A549 (cell line): ENCODE data around the gene PFN2. TPM values are rescaled to one million over a fixed set of nuclear protein-coding genes. Genes with fewer than 3 reads are reported as not detected.

Experiments
- ATAC-seq, 2 experiments: fragments of 200-7000 bp in 1 of 2; fragments of >200 bp in 1 of 2; cut with Nextera tagmentation in 1 of 2; cut with Tn5 transposase in 1 of 2; 3 replicates each; pipeline versions ENCODE4 v1.8.0 to v1.9.1; 2018 to 2020; ENCODE audit warnings: mild to moderate bottlenecking in 1 of 2, moderate library complexity in 1 of 2
- CTCF ChIA-PET: fragments of 300-600 bp; sonication (Branson Sonifier 250); formaldehyde crosslinking; extraction: SDS; loops from one replicate; lab custom pipeline; 2021; ENCODE audit warnings: antibody characterized with exemption, inconsistent platforms; lab: Yijun Ruan, JAX
- POLR2A ChIA-PET: fragments of 350-600 bp; formaldehyde crosslinking; extraction: SDS; loops from one replicate; lab custom pipeline; 2021; ENCODE audit warnings: antibody characterized with exemption, inconsistent platforms; lab: Yijun Ruan, JAX
- DNase-seq, 2 experiments: peaks; one replicate each; pipeline versions ENCODE4 v3.0.0 to v3.0.0-alpha.2; 2011 to 2016; ENCODE audit warnings: low read depth in 1 of 2, low spot score in 1 of 2
- FAIRE-seq: peaks from 2 replicates; lab custom pipeline; 2011; peaks lifted over from hg19 to GRCh38; lab: Jason Lieb, UNC
- H3K27ac ChIP-seq, 2 experiments: fragments of >200 bp; sonication (Bioruptor Twin); formaldehyde crosslinking; 3 replicates each; pipeline ENCODE4 v1.5.1; 2016 to 2017
- H3K4me1 ChIP-seq: fragments of >200 bp; sonication (Bioruptor Twin); formaldehyde crosslinking; 3 replicates; pipeline ENCODE4 v1.6.1; 2016
- H3K4me2 ChIP-seq: fragments of >200 bp; sonication (Bioruptor Twin); formaldehyde crosslinking; 3 replicates; pipeline ENCODE4 v1.6.1; 2016
- H3K4me3 ChIP-seq: fragments of >200 bp; sonication (Bioruptor Twin); formaldehyde crosslinking; 3 replicates; pipeline ENCODE4 v1.5.1; 2016
- H3K9me3 ChIP-seq: fragments of >200 bp; sonication (Bioruptor Twin); formaldehyde crosslinking; 3 replicates; pipeline ENCODE4 v1.6.1; 2016
- ATOH8 ChIP-seq: fragments of 250-450 bp; sonication (Bioruptor Pico); IDR thresholded peaks from 2 replicates; pipeline ENCODE4 v1.5.0; 2020; ENCODE audit warnings: low read depth, mild to moderate bottlenecking, moderate library complexity
- CBX2 ChIP-seq: fragments of 200-600 bp; sonication (generic); IDR thresholded peaks from 2 replicates; pipeline ENCODE4 v1.6.1; 2016; ENCODE audit warnings: low read depth, mild to moderate bottlenecking, borderline replicate concordance
- CEBPB ChIP-seq, 2 experiments: fragments of >200 bp in 1 of 2; sonication (Bioruptor Twin) in 1 of 2; formaldehyde crosslinking in 1 of 2; IDR thresholded peaks; 2 replicates each; pipeline ENCODE4 v1.6.1; 2012 to 2016
- CHD2 ChIP-seq: fragments of 150-350 bp; IDR thresholded peaks from 2 replicates; pipeline ENCODE4 v1.6.1; 2014; ENCODE audit warnings: low read length; ENCODE audit not compliant: partially characterized antibody
- CHD4 ChIP-seq: fragments of 200-600 bp; sonication (generic); IDR thresholded peaks from 2 replicates; pipeline ENCODE4 v1.6.1; 2016; ENCODE audit warnings: antibody characterized with exemption, mild to moderate bottlenecking, borderline replicate concordance
- CTCF ChIP-seq: fragments of >200 bp; sonication (Bioruptor Twin); formaldehyde crosslinking; IDR thresholded peaks from 3 replicates; pipeline ENCODE4 v1.5.1; 2016
- E2F6 ChIP-seq: IDR thresholded peaks from 2 replicates; pipeline ENCODE4 v1.6.1; 2012; ENCODE audit warnings: low read depth, borderline replicate concordance
- EHF ChIP-seq: fragments of 250-450 bp; sonication (Bioruptor Pico); IDR thresholded peaks from 2 replicates; pipeline ENCODE4 v1.5.0; 2020; ENCODE audit warnings: mild to moderate bottlenecking
- ESRRA ChIP-seq: fragments of 150-350 bp; IDR thresholded peaks from 2 replicates; pipeline ENCODE4 v1.6.1; 2014; ENCODE audit warnings: mild to moderate bottlenecking, low read length, borderline replicate concordance
- FOXS1 ChIP-seq: fragments of 250-450 bp; sonication (Bioruptor Pico); IDR thresholded peaks from 2 replicates; pipeline ENCODE4 v1.5.0; 2020; ENCODE audit warnings: mild to moderate bottlenecking, moderate library complexity
- GATA3 ChIP-seq: IDR thresholded peaks from 2 replicates; pipeline ENCODE4 v1.6.1; 2012; ENCODE audit warnings: borderline replicate concordance
- JUN ChIP-seq, 2 experiments: fragments of >200 bp; sonication (Bioruptor Twin); formaldehyde crosslinking; IDR thresholded peaks; 2 replicates in 1 of 2; 3 replicates in 1 of 2; pipeline ENCODE4 v1.6.1; 2016 to 2017
- JUNB ChIP-seq: fragments of >200 bp; sonication (Bioruptor Twin); formaldehyde crosslinking; IDR thresholded peaks from 2 replicates; pipeline ENCODE4 v1.6.1; 2016
- MAFK ChIP-seq: fragments of 450-650 bp; IDR thresholded peaks from 2 replicates; pipeline ENCODE4 v1.6.1; 2014; ENCODE audit not compliant: partially characterized antibody
- MAZ ChIP-seq: fragments of 150-350 bp; IDR thresholded peaks from 2 replicates; pipeline ENCODE4 v1.6.1; 2014; ENCODE audit warnings: antibody characterized with exemption, low read depth, low read length, borderline replicate concordance
- NFE2L2 ChIP-seq: fragments of 150-350 bp; conservative IDR thresholded peaks from 2 replicates; pipeline ENCODE4 v1.6.1; 2014; ENCODE audit warnings: low read length
- NR3C1 ChIP-seq: fragments of >200 bp; sonication (Bioruptor Twin); formaldehyde crosslinking; IDR thresholded peaks from 3 replicates; pipeline ENCODE4 v1.6.1; 2017
- PHF8 ChIP-seq: fragments of 200-600 bp; sonication (generic); IDR thresholded peaks from 2 replicates; pipeline ENCODE4 v1.6.1; 2016; ENCODE audit warnings: low read depth, mild to moderate bottlenecking, antibody characterized with exemption, moderate library complexity, borderline replicate concordance
- POLR2AphosphoS2 ChIP-seq: conservative IDR thresholded peaks from 2 replicates; pipeline ENCODE4 v1.6.1; 2012; ENCODE audit warnings: low read length, improper control_type of control experiment, inconsistent platforms
- RAD21 ChIP-seq, 2 experiments: fragments of >200 bp in 1 of 2; sonication (Bioruptor Twin) in 1 of 2; formaldehyde crosslinking in 1 of 2; IDR thresholded peaks in 1 of 2; conservative IDR thresholded peaks in 1 of 2; 2 replicates in 1 of 2; 3 replicates in 1 of 2; pipeline ENCODE4 v1.6.1; 2012 to 2018; ENCODE audit warnings: inconsistent platforms in 1 of 2
- RCOR1 ChIP-seq: fragments of 150-350 bp; IDR thresholded peaks from 2 replicates; pipeline ENCODE4 v1.6.1; 2014; ENCODE audit warnings: antibody characterized with exemption, low read length, low read depth
- RFX5 ChIP-seq: fragments of 450-650 bp; IDR thresholded peaks from 2 replicates; pipeline ENCODE4 v1.7.1; 2014; ENCODE audit warnings: antibody characterized with exemption, mild to moderate bottlenecking, moderate library complexity
- SMC3 ChIP-seq: fragments of >200 bp; sonication (Bioruptor Twin); formaldehyde crosslinking; IDR thresholded peaks from 3 replicates; pipeline ENCODE4 v1.6.1; 2018; ENCODE audit warnings: inconsistent platforms
- TFCP2L1 ChIP-seq: fragments of 250-450 bp; sonication (Bioruptor Pico); IDR thresholded peaks from 2 replicates; pipeline ENCODE4 v1.5.0; 2021; ENCODE audit warnings: mild to moderate bottlenecking
- TP53 ChIP-seq: fragments of 250-450 bp; sonication (Bioruptor Pico); IDR thresholded peaks from 2 replicates; pipeline ENCODE4 v1.5.0; 2021; ENCODE audit warnings: mild to moderate bottlenecking, moderate library complexity
- ZSCAN20 ChIP-seq: fragments of 250-450 bp; sonication (Bioruptor Pico); IDR thresholded peaks from 2 replicates; pipeline ENCODE4 v1.8.0; 2022; ENCODE audit warnings: mild to moderate bottlenecking, moderate library complexity
- WGBS: methylation state at CpG from one replicate; pipeline ENCODE4 v1.1.6; 2017; ENCODE audit errors: missing lambda C conversion rate; 5-methylcytosine and 5-hydroxymethylcytosine counted together
- polyA plus RNA-seq, 4 experiments: library from polyadenylated mRNA; depleted of rRNA in 3 of 4; stranded (reverse); fragments of >200 nt; fragmentation: RNase III in 1 of 4; extraction: RNeasy Plus Mini Kit Qiagen cat#74134 plus additional on column Dnase treatment in 1 of 4; gene quantifications; 2 replicates in 3 of 4; 3 replicates in 1 of 4; pipeline ENCODE4 v1.2.3, GENCODE V29; 2011 to 2017

PFN2 gene
- polyA plus RNA-seq, 2 of the 4 experiments (the other 2 are of a cell fraction), result 201 to 539 TPM

- Histone ChIP-seq H3K4me3 (peak overlapping the region; percentile 91), H3K4me1 (peaks cover 46% of the 10 kb centered on the region), H3K27ac (peak overlapping the region; percentile 98 to 99; a peak in 5 of 6 replicates), H3K4me2 (peak overlapping the region; percentile 76), H3K9me3 (no peaks in the 10 kb centered on the region)
- TF ChIP-seq CEBPB (IDR thresholded peaks at IDR 0.05) (no peak), ATOH8 (no peak), PHF8 (no peak), NFE2L2 (no peak), NR3C1 (no peak), EHF (CRISPR knock-in tag) (no peak), TP53 (CRISPR knock-in tag) (no peak), JUN (IDR thresholded peaks at IDR 0.05) (no peak)
- CTCF ChIA-PET, result interaction anchor here (0.7 to 7.9 kb wide), 13 partner anchors 10 to 442 kb away, joined by 3 to 80 read pairs (median 4); no protein-coding TSS in a partner anchor
- POLR2A ChIA-PET, result interaction anchor here (0.7 to 1.1 kb wide), 3 partner anchors 216 to 656 kb away, joined by 3 to 4 read pairs (median 3); partner anchors contain the start of gene TSC22D2
- FAIRE-seq, result peak; percentile 18
- peak in 1 of 2 experiments; percentile 13 for DNase-seq
- WGBS, result 32% methylated on average over 8 of the region's 8 CpGs
- no peak for ATAC-seq
These were observed 2.5 kb downstream of the PFN2 start for GRCh38 chr3:149968216-149968615.

GRCh38 chr3:149967086-149967685 lies 3.5 kb downstream of the PFN2 start:
- FAIRE-seq (peak; percentile 13), DNase-seq (peak; percentile 25 to 55), ATAC-seq (no peak)
- WGBS, result 8% methylated on average over 9 of the region's 9 CpGs
- Histone ChIP-seq H3K9me3 (no peaks in the 10 kb centered on the region), H3K4me3 (no peak overlapping the region), H3K4me2 (peak overlapping the region; percentile 76), H3K27ac (no peak overlapping the region), H3K4me1 (peaks cover 42% of the 10 kb centered on the region)
- ChIA-PET POLR2A (interaction anchor here (1.2 to 1.8 kb wide), 2 partner anchors 217 to 253 kb away, joined by 5 to 8 read pairs; no protein-coding TSS in a partner anchor), CTCF (interaction anchor here (0.6 to 7.9 kb wide), 17 partner anchors 9 to 1317 kb away, joined by 3 to 80 read pairs (median 4); no protein-coding TSS in a partner anchor)
- TF ChIP-seq SMC3 (peak; percentile 75), GATA3 (no peak), POLR2AphosphoS2 (no peak), CHD4 (no peak), RCOR1 (no peak), MAFK (peak; percentile 28), CBX2 (no peak), E2F6 (no peak), RFX5 (no peak), CTCF (peak; percentile 71), RAD21 (conservative IDR thresholded peaks at IDR 0.05 in 1 of 2, IDR thresholded peaks at IDR 0.05 in 1 of 2) (peak; percentile 68 to 80), MAZ (no peak), ZSCAN20 (CRISPR knock-in tag) (no peak), PHF8 (no peak), TFCP2L1 (CRISPR knock-in tag) (no peak), CHD2 (no peak), FOXS1 (no peak), JUNB (no peak), CEBPB (IDR thresholded peaks at IDR 0.05) (peak; percentile 71 to 84; a peak in 3 of 4 replicates), ESRRA (no peak)
